Ishikawa (cell line): ENCODE results near the gene FOXB1.

ENCODE experiments used
- CEBPB ChIP-seq: IDR thresholded peaks from 2 replicates; pipeline ENCODE4 v1.6.1; 2012
- CREB1 ChIP-seq: IDR thresholded peaks from 2 replicates; pipeline ENCODE4 v1.6.1; 2012; ENCODE audit warnings: low read depth
- EGR1 ChIP-seq: IDR thresholded peaks from 2 replicates; pipeline ENCODE4 v1.6.1; 2012
- EP300 ChIP-seq: IDR thresholded peaks from 2 replicates; pipeline ENCODE4 v1.6.1; 2012; ENCODE audit warnings: borderline replicate concordance
- FOXM1 ChIP-seq: IDR thresholded peaks from 2 replicates; pipeline ENCODE4 v1.6.1; 2012; ENCODE audit warnings: low read depth, borderline replicate concordance
- NFIC ChIP-seq: IDR thresholded peaks from 2 replicates; pipeline ENCODE4 v1.6.1; 2012
- RAD21 ChIP-seq: IDR thresholded peaks from 2 replicates; pipeline ENCODE4 v1.6.1; 2012; ENCODE audit warnings: low read depth
- TAF1 ChIP-seq: IDR thresholded peaks from 2 replicates; pipeline ENCODE4 v1.6.1; 2012; ENCODE audit warnings: low read depth, mild to moderate bottlenecking
- TCF12 ChIP-seq: IDR thresholded peaks from 2 replicates; pipeline ENCODE4 v1.6.1; 2012; ENCODE audit warnings: low read depth
- TEAD4 ChIP-seq: IDR thresholded peaks from 2 replicates; pipeline ENCODE4 v1.6.1; 2012
- YY1 ChIP-seq: IDR thresholded peaks from 2 replicates; pipeline ENCODE4 v1.6.1; 2012; ENCODE audit warnings: low read depth
- ZBTB7A ChIP-seq: IDR thresholded peaks from 2 replicates; pipeline ENCODE4 v1.6.1; 2012; ENCODE audit warnings: low read depth
- TF ChIP-seq, protein P1 (sequence below): IDR thresholded peaks from 2 replicates; pipeline ENCODE4 v1.6.1; 2012; ENCODE audit warnings: low read depth, mild to moderate bottlenecking
- TF ChIP-seq, protein P2 (sequence below): IDR thresholded peaks from 2 replicates; pipeline ENCODE4 v1.6.1; 2012
- TF ChIP-seq, protein P3 (sequence below): IDR thresholded peaks from 2 replicates; pipeline ENCODE4 v1.6.1; 2012

FOXB1 gene

DNA sequence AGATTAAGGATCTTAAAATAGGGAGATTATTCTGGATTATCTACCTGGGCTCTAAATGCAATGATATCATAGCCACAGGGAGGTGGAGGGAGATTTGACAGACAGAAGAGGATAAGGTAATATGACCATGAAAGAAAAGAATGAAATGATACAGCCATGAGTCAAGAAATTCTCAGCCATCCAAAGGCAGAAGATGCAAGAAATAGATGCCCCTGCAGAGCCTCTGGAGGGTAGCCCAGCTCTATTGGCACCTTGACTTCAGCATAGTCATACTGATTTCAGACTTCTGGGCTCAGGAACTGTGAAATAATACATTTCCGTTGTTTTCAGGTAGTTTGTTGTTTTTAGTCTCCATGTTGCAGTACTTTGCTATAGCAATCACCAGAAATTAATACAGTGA, 31.9 kb upstream of the FOXB1 start:
- TF ChIP-seq, protein P1, sequence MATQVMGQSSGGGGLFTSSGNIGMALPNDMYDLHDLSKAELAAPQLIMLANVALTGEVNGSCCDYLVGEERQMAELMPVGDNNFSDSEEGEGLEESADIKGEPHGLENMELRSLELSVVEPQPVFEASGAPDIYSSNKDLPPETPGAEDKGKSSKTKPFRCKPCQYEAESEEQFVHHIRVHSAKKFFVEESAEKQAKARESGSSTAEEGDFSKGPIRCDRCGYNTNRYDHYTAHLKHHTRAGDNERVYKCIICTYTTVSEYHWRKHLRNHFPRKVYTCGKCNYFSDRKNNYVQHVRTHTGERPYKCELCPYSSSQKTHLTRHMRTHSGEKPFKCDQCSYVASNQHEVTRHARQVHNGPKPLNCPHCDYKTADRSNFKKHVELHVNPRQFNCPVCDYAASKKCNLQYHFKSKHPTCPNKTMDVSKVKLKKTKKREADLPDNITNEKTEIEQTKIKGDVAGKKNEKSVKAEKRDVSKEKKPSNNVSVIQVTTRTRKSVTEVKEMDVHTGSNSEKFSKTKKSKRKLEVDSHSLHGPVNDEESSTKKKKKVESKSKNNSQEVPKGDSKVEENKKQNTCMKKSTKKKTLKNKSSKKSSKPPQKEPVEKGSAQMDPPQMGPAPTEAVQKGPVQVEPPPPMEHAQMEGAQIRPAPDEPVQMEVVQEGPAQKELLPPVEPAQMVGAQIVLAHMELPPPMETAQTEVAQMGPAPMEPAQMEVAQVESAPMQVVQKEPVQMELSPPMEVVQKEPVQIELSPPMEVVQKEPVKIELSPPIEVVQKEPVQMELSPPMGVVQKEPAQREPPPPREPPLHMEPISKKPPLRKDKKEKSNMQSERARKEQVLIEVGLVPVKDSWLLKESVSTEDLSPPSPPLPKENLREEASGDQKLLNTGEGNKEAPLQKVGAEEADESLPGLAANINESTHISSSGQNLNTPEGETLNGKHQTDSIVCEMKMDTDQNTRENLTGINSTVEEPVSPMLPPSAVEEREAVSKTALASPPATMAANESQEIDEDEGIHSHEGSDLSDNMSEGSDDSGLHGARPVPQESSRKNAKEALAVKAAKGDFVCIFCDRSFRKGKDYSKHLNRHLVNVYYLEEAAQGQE, result no peak
- no peak for TF ChIP-seq CREB1
- no peak for TF ChIP-seq EP300
- no peak for TF ChIP-seq FOXM1
- TF ChIP-seq NFIC, result no peak
- no peak for TF ChIP-seq CEBPB
- no peak for TF ChIP-seq EGR1
- TF ChIP-seq, protein P2, sequence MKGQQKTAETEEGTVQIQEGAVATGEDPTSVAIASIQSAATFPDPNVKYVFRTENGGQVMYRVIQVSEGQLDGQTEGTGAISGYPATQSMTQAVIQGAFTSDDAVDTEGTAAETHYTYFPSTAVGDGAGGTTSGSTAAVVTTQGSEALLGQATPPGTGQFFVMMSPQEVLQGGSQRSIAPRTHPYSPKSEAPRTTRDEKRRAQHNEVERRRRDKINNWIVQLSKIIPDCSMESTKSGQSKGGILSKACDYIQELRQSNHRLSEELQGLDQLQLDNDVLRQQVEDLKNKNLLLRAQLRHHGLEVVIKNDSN, result no peak
- TF ChIP-seq TEAD4, result no peak
- no peak for TF ChIP-seq ZBTB7A
- TF ChIP-seq TCF12, result no peak
- TF ChIP-seq, protein P3, sequence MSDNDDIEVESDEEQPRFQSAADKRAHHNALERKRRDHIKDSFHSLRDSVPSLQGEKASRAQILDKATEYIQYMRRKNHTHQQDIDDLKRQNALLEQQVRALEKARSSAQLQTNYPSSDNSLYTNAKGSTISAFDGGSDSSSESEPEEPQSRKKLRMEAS, result no peak
- TF ChIP-seq RAD21, result no peak
- TF ChIP-seq TAF1, result no peak
- TF ChIP-seq YY1, result no peak

DNA sequence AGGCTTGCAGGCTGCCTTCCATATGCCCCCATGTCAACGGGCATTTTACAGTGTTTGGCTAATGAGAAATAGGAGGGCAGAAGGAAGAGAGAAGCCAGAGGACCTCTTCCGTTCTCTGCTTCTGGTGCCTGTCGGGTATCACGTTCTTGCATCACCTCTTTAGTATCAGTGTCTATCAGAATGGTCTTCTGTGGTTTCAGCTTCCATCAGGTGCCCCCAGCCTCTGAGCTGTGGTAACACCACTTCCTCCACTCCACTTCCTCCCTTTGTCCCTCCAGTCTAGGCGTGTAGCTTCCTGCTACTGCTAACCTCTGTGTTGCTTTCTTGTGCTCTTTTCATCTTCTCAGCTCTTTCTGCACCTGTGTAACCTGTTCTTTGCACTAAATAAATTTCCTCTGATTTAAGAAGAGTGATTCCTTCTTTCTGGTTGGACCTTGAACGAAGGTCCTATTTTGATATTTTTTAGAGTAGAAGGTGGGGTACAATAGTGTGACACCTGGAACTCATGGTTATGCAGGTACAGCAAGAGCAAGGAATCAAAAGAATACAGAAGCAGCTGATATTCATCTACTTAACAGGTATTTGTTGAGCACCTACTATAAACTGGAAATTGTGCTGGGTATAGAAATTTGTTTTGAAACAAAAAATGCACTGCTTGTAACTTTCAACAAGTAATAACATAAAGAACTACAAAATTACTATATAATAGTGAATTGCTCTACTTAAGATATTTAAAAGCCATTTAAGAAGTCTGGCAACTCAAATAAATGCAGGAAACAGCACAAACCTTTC, 27.4 kb upstream of the FOXB1 start:
- TF ChIP-seq, protein P1, result no peak
- no peak for TF ChIP-seq TAF1
- TF ChIP-seq YY1, result no peak
- TF ChIP-seq CEBPB, result no peak
- no peak for TF ChIP-seq ZBTB7A
- TF ChIP-seq EGR1, result no peak
- no peak for TF ChIP-seq CREB1
- TF ChIP-seq EP300, result no peak
- TF ChIP-seq, protein P2, result no peak
- TF ChIP-seq NFIC, result no peak
- no peak for TF ChIP-seq FOXM1
- TF ChIP-seq TCF12, result no peak
- TF ChIP-seq RAD21, result no peak
- TF ChIP-seq, protein P3, result no peak
- no peak for TF ChIP-seq TEAD4

DNA sequence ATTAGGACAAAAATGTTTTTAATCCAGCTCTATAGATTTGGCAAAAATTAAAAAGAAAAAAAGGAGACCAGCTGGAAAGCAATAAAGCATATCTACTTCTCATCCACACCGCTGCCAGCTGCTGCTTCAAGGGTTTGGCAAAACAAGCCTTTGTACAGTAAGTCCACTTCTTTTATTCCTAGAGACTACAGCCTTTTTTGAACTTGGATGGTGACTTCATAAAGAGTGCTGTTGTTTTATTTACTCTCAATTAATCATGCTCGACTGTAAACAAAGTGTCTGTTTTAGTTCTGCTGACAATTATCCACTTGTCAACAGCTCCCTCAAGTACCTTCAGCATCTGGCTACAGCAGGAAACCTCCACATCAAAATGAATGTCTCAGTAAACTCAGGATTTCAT, 12.3 kb upstream of the FOXB1 start:
- TF ChIP-seq, protein P2, result no peak
- TF ChIP-seq, protein P1, result no peak
- no peak for TF ChIP-seq EGR1
- no peak for TF ChIP-seq EP300
- TF ChIP-seq CREB1, result no peak
- TF ChIP-seq TCF12, result no peak
- no peak for TF ChIP-seq ZBTB7A
- TF ChIP-seq, protein P3, result no peak
- TF ChIP-seq TEAD4, result no peak
